Measurements from ENCODE around the gene HIRA. TPM values are rescaled to one million over a fixed set of nuclear protein-coding genes. Genes with fewer than 3 reads are reported as not detected.

HIRA gene
- polyA plus RNA-seq, 3 donors: 1.8 to 20.7 (median 2.6) TPM

DNA sequence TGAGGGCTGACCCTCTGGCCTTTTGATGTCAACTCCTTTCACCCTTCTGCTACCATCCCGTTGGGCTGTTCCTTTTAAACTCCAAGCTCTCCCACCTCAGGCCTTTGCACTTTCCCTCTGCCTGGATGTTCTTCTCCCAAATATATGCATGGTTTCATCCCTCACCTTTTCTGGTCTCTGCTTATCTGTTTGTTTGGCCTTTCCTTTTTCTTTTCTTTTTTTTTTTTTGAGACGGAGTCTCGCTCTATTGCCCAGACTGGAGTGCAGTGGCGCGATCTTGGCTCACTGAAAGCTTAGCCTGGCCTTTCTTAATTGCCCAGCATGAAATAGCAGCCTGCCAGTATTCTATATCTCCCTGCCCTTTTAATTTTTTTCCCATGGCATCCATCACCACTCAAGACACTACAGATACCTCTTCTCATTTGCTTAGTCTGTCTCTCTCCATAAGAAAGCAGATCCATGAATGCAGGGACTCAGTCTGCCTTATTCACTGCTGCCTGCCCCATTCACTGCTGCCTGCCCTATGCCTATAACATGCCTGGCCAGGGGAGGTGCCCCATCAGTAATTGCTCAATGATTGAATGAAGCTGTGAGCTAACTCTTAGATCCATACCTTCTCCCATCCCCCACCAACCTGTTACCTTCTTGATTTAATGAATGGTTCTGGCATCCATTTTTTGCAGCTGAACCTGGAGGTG is 81.6 kb downstream of the HIRA start:
- Histone ChIP-seq H2AFZ (ENCODE audit: insufficient read depth, low read depth, low read length, poor library complexity, severe bottlenecking) (no peak overlapping the region), H3K36me3 (replicated peaks in 1 of 2; ENCODE audit: control insufficient read depth in 1 of 2, insufficient read depth in 2 of 2, low read length in 2 of 2) (peaks cover 76 to 100% of the 10 kb centered on the region in 2 donors), H3K79me2 (ENCODE audit: insufficient read depth, low read length) (no peaks in the 10 kb centered on the region), H3K9ac (ENCODE audit: insufficient read depth, low read length, poor library complexity, severe bottlenecking) (no peak overlapping the region), H3K4me2 (replicated peaks; ENCODE audit: extremely low read depth, low read length, poor library complexity, severe bottlenecking) (no peak overlapping the region), H3K9me3 (replicated peaks in 1 of 2; ENCODE audit: control insufficient read depth in 1 of 2, insufficient read depth in 1 of 2, low read length in 2 of 2) (no peaks in the 10 kb centered on the region), H3K27ac (ENCODE audit: low read depth in 1 of 2, low read length in 2 of 2) (no peak overlapping the region), H3K27me3 (ENCODE audit: control insufficient read depth in 2 of 2, insufficient read depth in 2 of 2, low read length in 2 of 2) (no peaks in the 10 kb centered on the region), H4K20me1 (ENCODE audit: insufficient read depth, low read length) (peaks cover 4% of the 10 kb centered on the region), H3K4me1 (ENCODE audit: control insufficient read depth in 1 of 2, insufficient read depth in 2 of 2, low read length in 2 of 2) (no peaks in the 10 kb centered on the region), H3K4me3 (replicated peaks in 1 of 3; ENCODE audit: low read depth in 2 of 3, low read length in 3 of 3) (no peak overlapping the region)
- H3K27ac Mint-ChIP-seq: no peak overlapping the region
- H3K4me3 Mint-ChIP-seq: no peak overlapping the region
- no peak for DNase-seq
- no peaks in the 10 kb centered on the region for H3K9me3 Mint-ChIP-seq
- TF ChIP-seq, protein P1, sequence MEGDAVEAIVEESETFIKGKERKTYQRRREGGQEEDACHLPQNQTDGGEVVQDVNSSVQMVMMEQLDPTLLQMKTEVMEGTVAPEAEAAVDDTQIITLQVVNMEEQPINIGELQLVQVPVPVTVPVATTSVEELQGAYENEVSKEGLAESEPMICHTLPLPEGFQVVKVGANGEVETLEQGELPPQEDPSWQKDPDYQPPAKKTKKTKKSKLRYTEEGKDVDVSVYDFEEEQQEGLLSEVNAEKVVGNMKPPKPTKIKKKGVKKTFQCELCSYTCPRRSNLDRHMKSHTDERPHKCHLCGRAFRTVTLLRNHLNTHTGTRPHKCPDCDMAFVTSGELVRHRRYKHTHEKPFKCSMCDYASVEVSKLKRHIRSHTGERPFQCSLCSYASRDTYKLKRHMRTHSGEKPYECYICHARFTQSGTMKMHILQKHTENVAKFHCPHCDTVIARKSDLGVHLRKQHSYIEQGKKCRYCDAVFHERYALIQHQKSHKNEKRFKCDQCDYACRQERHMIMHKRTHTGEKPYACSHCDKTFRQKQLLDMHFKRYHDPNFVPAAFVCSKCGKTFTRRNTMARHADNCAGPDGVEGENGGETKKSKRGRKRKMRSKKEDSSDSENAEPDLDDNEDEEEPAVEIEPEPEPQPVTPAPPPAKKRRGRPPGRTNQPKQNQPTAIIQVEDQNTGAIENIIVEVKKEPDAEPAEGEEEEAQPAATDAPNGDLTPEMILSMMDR (IDR thresholded peaks at IDR 0.05): no peak
- no peaks in the 10 kb centered on the region for H3K4me1 Mint-ChIP-seq
- no peaks in the 10 kb centered on the region for H3K27me3 Mint-ChIP-seq (ENCODE audit: low read depth in 3 of 3)
- H3K36me3 Mint-ChIP-seq: peaks cover 86 to 93% of the 10 kb centered on the region in 2 donors
- intact Hi-C loops (cut with micrococcal nuclease): no loop called here
- 95% methylated on average over 5 of the region's 5 CpGs for WGBS (ENCODE audit: insufficient coverage)

DNA sequence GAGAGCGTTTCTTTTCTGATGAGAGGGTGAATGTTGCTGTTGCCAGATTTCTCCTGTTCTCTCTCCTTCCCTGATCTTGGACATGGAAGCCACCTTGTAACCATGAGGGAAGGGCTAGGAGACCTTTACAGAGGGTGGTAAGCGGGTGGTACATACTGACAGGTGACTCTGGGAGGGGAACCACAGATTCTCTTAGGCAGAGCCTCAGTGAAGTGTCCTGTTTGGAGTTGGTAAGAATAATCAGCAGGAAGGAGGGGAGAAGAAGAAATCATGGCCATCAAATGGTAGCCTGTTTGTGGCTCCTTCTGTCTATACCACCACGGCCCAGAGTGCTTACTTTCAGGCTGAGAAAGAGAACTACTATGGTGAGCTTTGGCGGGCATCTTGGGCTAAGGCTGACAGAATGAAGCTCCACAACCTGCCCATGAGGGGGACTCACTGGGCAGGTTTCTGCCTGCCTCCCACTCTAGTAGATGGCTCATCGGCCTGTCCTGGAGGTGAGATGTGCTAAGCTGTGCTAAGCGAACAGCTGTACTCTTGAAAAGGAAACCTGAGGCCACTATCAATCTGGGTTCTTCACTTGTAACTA is 84.8 kb downstream of the HIRA start:
- Histone ChIP-seq H3K4me1 (ENCODE audit: control insufficient read depth in 1 of 2, insufficient read depth in 2 of 2, low read length in 2 of 2) (no peaks in the 10 kb centered on the region), H2AFZ (ENCODE audit: insufficient read depth, low read depth, low read length, poor library complexity, severe bottlenecking) (no peak overlapping the region), H3K36me3 (replicated peaks in 1 of 2; ENCODE audit: control insufficient read depth in 1 of 2, insufficient read depth in 2 of 2, low read length in 2 of 2) (peaks cover 58 to 99% of the 10 kb centered on the region in 2 donors), H3K27ac (ENCODE audit: low read depth in 1 of 2, low read length in 2 of 2) (no peak overlapping the region), H3K9ac (ENCODE audit: insufficient read depth, low read length, poor library complexity, severe bottlenecking) (no peak overlapping the region), H3K9me3 (replicated peaks in 1 of 2; ENCODE audit: control insufficient read depth in 1 of 2, insufficient read depth in 1 of 2, low read length in 2 of 2) (peaks cover 0 to 3% of the 10 kb centered on the region in 2 donors), H4K20me1 (ENCODE audit: insufficient read depth, low read length) (peaks cover 4% of the 10 kb centered on the region), H3K4me2 (replicated peaks; ENCODE audit: extremely low read depth, low read length, poor library complexity, severe bottlenecking) (no peak overlapping the region), H3K79me2 (ENCODE audit: insufficient read depth, low read length) (no peaks in the 10 kb centered on the region), H3K4me3 (replicated peaks in 1 of 3; ENCODE audit: low read depth in 2 of 3, low read length in 3 of 3) (no peak overlapping the region), H3K27me3 (ENCODE audit: control insufficient read depth in 2 of 2, insufficient read depth in 2 of 2, low read length in 2 of 2) (no peaks in the 10 kb centered on the region)
- H3K4me3 Mint-ChIP-seq: no peak overlapping the region
- no peaks in the 10 kb centered on the region for H3K4me1 Mint-ChIP-seq
- H3K27me3 Mint-ChIP-seq (ENCODE audit: low read depth in 3 of 3): peaks cover 0 to 4% (median 0%) of the 10 kb centered on the region in 3 donors
- TF ChIP-seq, protein P1 (IDR thresholded peaks at IDR 0.05): no peak
- intact Hi-C loops (cut with micrococcal nuclease): no loop called here
- peaks cover 85 to 92% of the 10 kb centered on the region in 2 donors for H3K36me3 Mint-ChIP-seq
- DNase-seq: no peak
- H3K27ac Mint-ChIP-seq: peak overlapping the region in 2 of 7 donors; percentile 37 to 66
- 100% methylated on average over 2 of the region's 6 CpGs for WGBS (ENCODE audit: insufficient coverage)
- peaks cover 7 to 15% (median 9%) of the 10 kb centered on the region in 7 donors for H3K9me3 Mint-ChIP-seq
